ENCODE measurements around the gene MB. TPM values are rescaled to one million over a fixed set of nuclear protein-coding genes. Genes with fewer than 3 reads are reported as not detected.

The MB gene
- total RNA-seq, 1 experiment from 2014 or later = not detected

DNA sequence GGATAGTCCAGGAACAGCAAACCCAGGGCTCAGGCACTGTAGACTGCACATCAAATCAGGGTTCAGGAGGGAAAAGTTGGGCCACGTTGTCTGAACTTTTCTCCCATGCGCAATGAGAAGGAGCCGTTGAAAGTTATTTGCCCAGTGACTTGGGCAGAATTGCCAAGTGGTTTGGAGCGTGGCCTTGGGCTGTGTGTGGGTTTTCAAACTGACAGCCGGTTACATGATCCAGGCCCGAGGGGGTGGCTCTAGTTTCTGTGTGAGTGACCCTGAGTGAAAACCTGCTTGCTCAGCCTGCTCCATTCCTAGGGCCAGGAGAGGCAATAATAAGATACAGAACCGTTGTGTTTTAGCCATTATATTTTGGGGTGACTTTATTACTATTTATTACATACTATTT lies 20.3 kb downstream of the MB start:
- no peak overlapping the region for H3K27ac Mint-ChIP-seq (ENCODE audit: unreplicated experiment)
- BruUV-seq (replicated peaks) = no TSS peak

DNA sequence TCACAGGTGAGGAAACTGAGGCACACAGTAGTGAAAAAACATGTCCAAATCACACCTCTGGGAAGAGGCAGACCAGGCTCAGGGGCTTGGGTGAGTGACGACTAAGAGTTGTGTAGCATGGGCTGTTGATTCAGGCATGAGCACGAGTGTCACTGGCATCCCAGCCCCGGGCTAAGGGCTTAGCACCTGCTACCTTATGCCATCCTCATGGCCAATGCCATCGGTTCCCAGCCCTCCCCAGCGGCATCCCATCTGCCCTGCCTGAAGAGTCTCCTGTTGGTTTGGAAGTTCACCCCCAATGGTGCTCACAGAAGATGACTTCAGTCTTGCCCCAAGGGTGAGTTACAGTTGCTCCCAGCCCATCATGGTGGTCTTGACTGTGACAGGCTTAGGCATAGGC lies 22.4 kb downstream of the MB start:
- Mint-ChIP-seq H3K4me1 (ENCODE audit: low read depth, unreplicated experiment) (peaks cover 37% of the 10 kb centered on the region), H3K9me3 (ENCODE audit: low read depth, unreplicated experiment) (no peaks in the 10 kb centered on the region), H3K4me3 (ENCODE audit: low read depth, unreplicated experiment) (no peak overlapping the region), H3K27ac (ENCODE audit: unreplicated experiment) (no peak overlapping the region), H3K27me3 (ENCODE audit: unreplicated experiment) (no peaks in the 10 kb centered on the region), H3K36me3 (ENCODE audit: insufficient read depth, unreplicated experiment) (no peaks in the 10 kb centered on the region)
- intact Hi-C loops (cut with micrococcal nuclease; ENCODE audit: unreplicated experiment) = no loop called here
- BruUV-seq (replicated peaks) = no TSS peak
- no peak for DNase-seq
- CTCF ChIA-PET = no interaction called here
- TF ChIP-seq, protein P1, sequence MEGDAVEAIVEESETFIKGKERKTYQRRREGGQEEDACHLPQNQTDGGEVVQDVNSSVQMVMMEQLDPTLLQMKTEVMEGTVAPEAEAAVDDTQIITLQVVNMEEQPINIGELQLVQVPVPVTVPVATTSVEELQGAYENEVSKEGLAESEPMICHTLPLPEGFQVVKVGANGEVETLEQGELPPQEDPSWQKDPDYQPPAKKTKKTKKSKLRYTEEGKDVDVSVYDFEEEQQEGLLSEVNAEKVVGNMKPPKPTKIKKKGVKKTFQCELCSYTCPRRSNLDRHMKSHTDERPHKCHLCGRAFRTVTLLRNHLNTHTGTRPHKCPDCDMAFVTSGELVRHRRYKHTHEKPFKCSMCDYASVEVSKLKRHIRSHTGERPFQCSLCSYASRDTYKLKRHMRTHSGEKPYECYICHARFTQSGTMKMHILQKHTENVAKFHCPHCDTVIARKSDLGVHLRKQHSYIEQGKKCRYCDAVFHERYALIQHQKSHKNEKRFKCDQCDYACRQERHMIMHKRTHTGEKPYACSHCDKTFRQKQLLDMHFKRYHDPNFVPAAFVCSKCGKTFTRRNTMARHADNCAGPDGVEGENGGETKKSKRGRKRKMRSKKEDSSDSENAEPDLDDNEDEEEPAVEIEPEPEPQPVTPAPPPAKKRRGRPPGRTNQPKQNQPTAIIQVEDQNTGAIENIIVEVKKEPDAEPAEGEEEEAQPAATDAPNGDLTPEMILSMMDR (IDR thresholded peaks at IDR 0.05; ENCODE audit: unreplicated experiment) = no peak

More for the DNA sequence above, 20.3 kb downstream of the MB start:
- no peaks in the 10 kb centered on the region for H3K27me3 Mint-ChIP-seq (ENCODE audit: unreplicated experiment)
- H3K36me3 Mint-ChIP-seq (ENCODE audit: insufficient read depth, unreplicated experiment) = no peaks in the 10 kb centered on the region
- no peaks in the 10 kb centered on the region for H3K9me3 Mint-ChIP-seq (ENCODE audit: low read depth, unreplicated experiment)
- DNase-seq = no peak
- CTCF ChIA-PET = no interaction called here
- TF ChIP-seq, protein P1 (IDR thresholded peaks at IDR 0.05; ENCODE audit: unreplicated experiment) = no peak
- intact Hi-C loops (cut with micrococcal nuclease; ENCODE audit: unreplicated experiment) = no loop called here
- H3K4me1 Mint-ChIP-seq (ENCODE audit: low read depth, unreplicated experiment) = peaks cover 17% of the 10 kb centered on the region
- no peak overlapping the region for H3K4me3 Mint-ChIP-seq (ENCODE audit: low read depth, unreplicated experiment)

DNA sequence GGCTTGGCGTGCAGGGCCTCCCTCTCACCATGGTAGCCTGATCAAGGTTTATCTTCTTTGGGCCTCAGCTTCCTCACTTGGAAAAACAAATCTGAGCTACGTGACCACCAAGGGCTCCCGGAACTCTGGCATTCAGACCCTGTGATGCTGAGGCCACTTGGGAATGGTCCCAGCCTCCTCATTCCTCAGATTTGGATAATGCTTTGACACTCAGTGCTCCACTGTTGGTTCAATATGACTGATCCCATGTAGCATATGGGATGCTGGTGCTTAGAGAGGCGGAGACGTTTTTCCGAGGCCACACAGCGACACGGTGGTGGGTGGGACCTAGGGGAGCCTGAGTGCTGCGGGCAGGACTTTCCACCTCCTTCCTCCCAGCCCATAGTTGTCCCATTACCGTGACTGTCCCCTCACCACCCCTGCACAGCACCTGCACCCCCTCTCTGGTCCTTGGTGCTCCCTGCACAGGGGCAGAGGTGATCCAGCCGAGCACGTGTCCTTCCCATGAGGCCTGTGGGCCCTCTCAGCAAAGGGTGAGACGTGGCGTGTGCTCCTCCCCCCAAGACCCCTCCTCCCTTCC lies 23.1 kb downstream of the MB start:
- intact Hi-C loops (cut with micrococcal nuclease; ENCODE audit: unreplicated experiment) = no loop called here
- CTCF ChIA-PET = no interaction called here
- Mint-ChIP-seq H3K4me3 (ENCODE audit: low read depth, unreplicated experiment) (no peak overlapping the region), H3K27ac (ENCODE audit: unreplicated experiment) (no peak overlapping the region), H3K27me3 (ENCODE audit: unreplicated experiment) (no peaks in the 10 kb centered on the region), H3K36me3 (ENCODE audit: insufficient read depth, unreplicated experiment) (peaks cover 5% of the 10 kb centered on the region), H3K9me3 (ENCODE audit: low read depth, unreplicated experiment) (no peaks in the 10 kb centered on the region), H3K4me1 (ENCODE audit: low read depth, unreplicated experiment) (peaks cover 44% of the 10 kb centered on the region)
- TF ChIP-seq, protein P1 (IDR thresholded peaks at IDR 0.05; ENCODE audit: unreplicated experiment) = no peak
- no peak for DNase-seq
- BruUV-seq (replicated peaks) = no TSS peak

DNA sequence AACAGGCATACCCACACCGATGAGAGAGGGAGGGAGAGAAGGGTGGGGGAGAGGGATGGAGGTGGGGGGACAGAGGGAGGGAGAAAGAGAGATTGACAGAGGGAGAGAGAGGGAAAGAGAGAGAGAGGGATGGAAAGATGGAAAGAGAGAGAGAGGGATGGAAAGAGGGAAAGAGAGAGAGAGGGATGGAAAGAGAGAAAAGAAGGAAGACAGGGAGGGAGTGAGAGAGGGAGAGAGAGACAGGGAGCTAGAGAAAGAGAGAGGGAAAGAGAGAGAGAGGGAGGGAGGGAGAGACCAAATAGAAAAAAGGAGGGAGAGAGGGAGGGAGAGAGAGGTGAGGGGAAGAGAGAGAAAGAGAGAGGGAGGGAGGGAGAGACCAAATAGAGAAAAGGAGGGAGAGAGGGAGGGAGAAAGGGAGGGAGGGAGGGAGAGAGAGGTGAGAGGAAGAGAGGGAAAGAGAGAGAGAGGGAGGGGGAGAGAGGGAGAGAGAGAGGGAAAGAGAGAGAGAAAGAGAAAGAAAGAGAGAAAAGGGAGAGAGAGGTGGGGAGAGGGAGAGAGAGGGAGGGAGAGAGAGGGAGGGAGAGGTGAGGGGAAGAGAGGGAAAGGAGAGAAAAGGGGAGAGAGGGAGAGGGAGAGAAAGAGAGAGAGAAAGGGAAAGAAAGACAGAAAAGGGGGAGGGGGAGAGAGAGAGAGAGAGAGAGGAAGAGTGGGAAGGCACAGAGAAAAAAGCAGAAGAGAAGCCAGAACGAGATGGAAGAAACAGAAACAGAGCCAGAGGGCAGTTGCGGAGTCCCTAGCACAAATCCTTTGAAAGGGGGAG lies 23.8 kb downstream of the MB start:
- H3K9me3 Mint-ChIP-seq (ENCODE audit: low read depth, unreplicated experiment) = no peaks in the 10 kb centered on the region
- DNase-seq = no peak
- no peak overlapping the region for H3K4me3 Mint-ChIP-seq (ENCODE audit: low read depth, unreplicated experiment)
- peaks cover 51% of the 10 kb centered on the region for H3K4me1 Mint-ChIP-seq (ENCODE audit: low read depth, unreplicated experiment)
- H3K27me3 Mint-ChIP-seq (ENCODE audit: unreplicated experiment) = no peaks in the 10 kb centered on the region
- intact Hi-C loops (cut with micrococcal nuclease; ENCODE audit: unreplicated experiment) = no loop called here
- H3K27ac Mint-ChIP-seq (ENCODE audit: unreplicated experiment) = peak overlapping the region; percentile 74
- no TSS peak for BruUV-seq (replicated peaks)
- peaks cover 5% of the 10 kb centered on the region for H3K36me3 Mint-ChIP-seq (ENCODE audit: insufficient read depth, unreplicated experiment)
- TF ChIP-seq, protein P1 (IDR thresholded peaks at IDR 0.05; ENCODE audit: unreplicated experiment) = no peak
- CTCF ChIA-PET = interaction anchor here (0.7 kb wide), 1 partner anchor 367 kb away, joined by 3 read pairs; no protein-coding TSS in a partner anchor

Data from Calu3 (cell line).